Measurements from ENCODE around the gene GRAP2. TPM values are rescaled to one million over a fixed set of nuclear protein-coding genes. Genes with fewer than 3 reads are reported as not detected.

The GRAP2 gene
- total RNA-seq, 2 experiments from 2014 or later = 183 to 257 TPM

DNA sequence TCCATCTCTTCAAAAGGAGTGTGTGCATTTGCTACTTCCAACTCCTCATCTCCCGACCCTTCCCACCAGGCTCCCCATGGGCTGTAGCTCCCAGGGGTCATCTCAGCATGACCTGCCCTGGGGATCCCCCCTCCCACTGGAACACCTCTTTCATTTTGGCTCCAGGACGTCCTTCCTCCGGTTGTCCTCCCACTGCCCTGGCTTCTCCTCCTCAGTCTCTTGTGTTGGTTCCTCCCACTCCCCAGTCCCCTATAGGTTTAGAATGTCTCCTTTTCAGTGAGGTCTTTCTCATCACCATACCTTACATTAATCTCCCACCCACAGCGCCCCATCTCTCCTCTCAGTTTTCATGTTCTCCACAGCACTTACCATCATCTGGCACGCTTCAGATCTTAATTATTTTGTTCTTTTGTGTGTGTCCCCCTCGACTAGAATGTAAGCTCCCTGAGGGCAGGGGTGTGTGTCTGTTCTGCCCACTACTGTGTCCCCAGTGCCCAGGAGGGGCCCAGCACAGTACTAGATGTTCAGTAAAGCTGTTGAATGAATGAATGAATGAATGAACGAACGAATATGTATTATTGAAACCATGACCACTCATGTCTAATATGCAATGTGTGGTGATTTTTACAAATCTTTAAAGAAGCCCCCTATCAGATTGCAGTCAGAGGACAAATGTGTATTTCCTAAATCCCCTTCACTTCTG, 57.3 kb downstream of the GRAP2 start:
- Mint-ChIP-seq H3K9me3 (ENCODE audit: low read depth) (no peaks in the 10 kb centered on the region), H3K27ac (peak overlapping the region; percentile 48), H3K4me1 (peaks cover 89% of the 10 kb centered on the region), H3K4me3 (no peak overlapping the region), H3K27me3 (no peaks in the 10 kb centered on the region), H3K36me3 (peaks cover 83% of the 10 kb centered on the region)
- DNase-seq (no peak), ATAC-seq (no peak)
- CTCF ChIA-PET = interaction anchor here (1.4 to 3.8 kb wide), 3 partner anchors 15 to 66 kb away, joined by 3 to 15 read pairs (median 4); no protein-coding TSS in a partner anchor

DNA sequence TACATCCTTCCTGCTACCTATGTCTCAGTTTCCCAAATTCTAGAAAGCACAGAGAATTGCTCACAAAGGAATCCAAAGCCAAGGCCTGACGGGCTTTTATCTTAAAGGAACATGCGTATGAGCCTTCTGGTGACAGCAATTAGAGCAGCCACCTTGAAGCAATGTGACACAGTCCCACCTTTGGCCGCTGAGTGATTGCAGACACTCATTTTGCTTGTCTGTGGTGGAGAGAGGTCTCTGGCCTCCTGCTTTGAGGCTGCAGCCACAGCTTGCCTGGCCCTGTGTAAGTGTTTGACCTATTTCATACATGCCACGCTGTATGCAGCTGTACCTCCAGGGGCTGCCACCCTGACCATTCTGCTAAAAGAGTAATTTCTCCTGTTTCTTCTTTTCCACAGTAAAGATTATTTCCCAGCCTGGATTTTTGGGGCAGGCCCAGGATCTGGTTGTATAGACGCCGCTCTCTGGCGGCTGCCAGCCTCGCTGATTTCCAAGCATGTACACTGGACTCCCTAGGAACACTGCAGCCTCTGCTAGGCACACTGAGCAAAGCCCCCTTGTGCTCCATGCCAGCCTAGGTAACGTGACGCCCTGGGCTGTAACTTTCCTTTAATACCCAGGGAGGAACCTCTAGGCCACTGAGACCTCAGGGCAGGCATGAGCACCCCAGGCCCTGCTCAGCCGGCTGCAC, 58.2 kb downstream of the GRAP2 start:
- H3K9me3 Mint-ChIP-seq (ENCODE audit: low read depth) = no peaks in the 10 kb centered on the region
- no peak for ATAC-seq
- peaks cover 85% of the 10 kb centered on the region for H3K4me1 Mint-ChIP-seq
- DNase-seq = peak; percentile 50
- H3K27ac Mint-ChIP-seq = peak overlapping the region; percentile 56
- CTCF ChIA-PET = interaction anchor here (1.2 kb wide), 1 partner anchor 25 kb away, joined by 5 read pairs; no protein-coding TSS in a partner anchor
- H3K27me3 Mint-ChIP-seq = no peaks in the 10 kb centered on the region
- peaks cover 79% of the 10 kb centered on the region for H3K36me3 Mint-ChIP-seq
- H3K4me3 Mint-ChIP-seq = no peak overlapping the region

GRCh38 chr22:39959640-39960447, 59.0 kb downstream of the GRAP2 start, which contains the start of gene TMA7B:
TSS of gene TMA7B (plus strand) at chr22:39960397. CDS start at chr22:39964375, 3,978 bp downstream.
- Mint-ChIP-seq H3K27me3 (no peaks in the 10 kb centered on the region), H3K4me1 (peaks cover 82% of the 10 kb centered on the region), H3K4me3 (peak within 1 kb of the TSS; percentile 54), H3K36me3 (peaks cover 82% of the 10 kb centered on the region), H3K27ac (peak within 1 kb of the TSS; percentile 91), H3K9me3 (ENCODE audit: low read depth) (no peaks in the 10 kb centered on the region)
- CTCF ChIA-PET = interaction anchor here (1.2 kb wide), 1 partner anchor 26 kb away, joined by 5 read pairs; no protein-coding TSS in a partner anchor
- ATAC-seq (peak; percentile 26), DNase-seq (peak; percentile 54)

GRCh38 chr22:39960791-39961746, 60.2 kb downstream of the GRAP2 start:
- H3K9me3 Mint-ChIP-seq (ENCODE audit: low read depth) = no peaks in the 10 kb centered on the region
- H3K27ac Mint-ChIP-seq = peak overlapping the region; percentile 91
- peak; percentile 96 for ATAC-seq
- CTCF ChIA-PET = interaction anchor here (0.5 to 1.7 kb wide), 8 partner anchors 9 to 1329 kb away, joined by 3 to 5 read pairs (median 4); no protein-coding TSS in a partner anchor
- peaks cover 71% of the 10 kb centered on the region for H3K4me1 Mint-ChIP-seq
- H3K4me3 Mint-ChIP-seq = peak overlapping the region; percentile 54
- H3K36me3 Mint-ChIP-seq = peaks cover 84% of the 10 kb centered on the region
- H3K27me3 Mint-ChIP-seq = no peaks in the 10 kb centered on the region
- peak; percentile 95 for DNase-seq

DNA sequence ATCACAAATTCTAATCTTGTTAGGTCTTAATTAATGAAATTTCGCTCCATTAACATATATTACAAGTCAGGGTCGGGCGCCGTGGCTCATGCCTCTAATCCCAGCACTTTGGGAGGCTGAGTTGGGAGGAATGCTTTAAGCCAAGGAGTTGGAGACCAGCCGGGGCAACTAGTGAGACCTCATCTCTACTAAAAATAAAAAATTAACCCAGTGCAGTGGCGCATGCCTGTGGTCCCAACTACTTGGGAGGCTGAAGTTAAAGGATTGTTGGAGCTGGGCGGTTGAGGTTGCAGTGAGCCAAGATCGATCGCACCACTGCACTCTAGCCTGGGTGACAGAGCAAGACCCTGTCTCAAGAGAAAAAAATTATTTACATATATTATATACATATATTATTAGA, 61.2 kb downstream of the GRAP2 start:
- Mint-ChIP-seq H3K4me3 (peak overlapping the region; percentile 54), H3K27ac (peak overlapping the region; percentile 91)
- no peak for DNase-seq

GRCh38 chr22:39965748-39966147, 64.9 kb downstream of the GRAP2 start:
- H3K4me3 Mint-ChIP-seq = no peak overlapping the region
- peaks cover 29% of the 10 kb centered on the region for H3K4me1 Mint-ChIP-seq
- CTCF ChIA-PET = interaction anchor here (1.1 to 1.4 kb wide), 2 partner anchors 9 to 23 kb away, joined by 4 read pairs; no protein-coding TSS in a partner anchor
- no peak for ATAC-seq
- no peak overlapping the region for H3K27ac Mint-ChIP-seq
- H3K9me3 Mint-ChIP-seq (ENCODE audit: low read depth) = no peaks in the 10 kb centered on the region
- no peaks in the 10 kb centered on the region for H3K27me3 Mint-ChIP-seq
- peaks cover 86% of the 10 kb centered on the region for H3K36me3 Mint-ChIP-seq
- no peak for DNase-seq

More for the DNA sequence above, 61.2 kb downstream of the GRAP2 start:
- Mint-ChIP-seq H3K36me3 (peaks cover 89% of the 10 kb centered on the region), H3K9me3 (ENCODE audit: low read depth) (no peaks in the 10 kb centered on the region), H3K4me1 (peaks cover 63% of the 10 kb centered on the region), H3K27me3 (no peaks in the 10 kb centered on the region)
- ATAC-seq = no peak
- CTCF ChIA-PET = interaction anchor here (0.8 to 1.7 kb wide), 5 partner anchors 11 to 63 kb away, joined by 3 to 5 read pairs (median 4); no protein-coding TSS in a partner anchor

GRCh38 chr22:39966470-39966869, 65.6 kb downstream of the GRAP2 start:
- H3K4me3 Mint-ChIP-seq = no peak overlapping the region
- H3K27me3 Mint-ChIP-seq = no peaks in the 10 kb centered on the region
- no peaks in the 10 kb centered on the region for H3K9me3 Mint-ChIP-seq (ENCODE audit: low read depth)
- peaks cover 88% of the 10 kb centered on the region for H3K36me3 Mint-ChIP-seq
- CTCF ChIA-PET = interaction anchor here (1.1 to 1.8 kb wide), 3 partner anchors 10 to 58 kb away, joined by 4 to 5 read pairs (median 4); no protein-coding TSS in a partner anchor
- no peak for ATAC-seq
- no peak for DNase-seq
- H3K4me1 Mint-ChIP-seq = peaks cover 23% of the 10 kb centered on the region
- peak overlapping the region; percentile 22 for H3K27ac Mint-ChIP-seq

GRCh38 chr22:39967103-39967829, 66.4 kb downstream of the GRAP2 start:
- no peak overlapping the region for H3K27ac Mint-ChIP-seq
- DNase-seq = no peak
- H3K4me3 Mint-ChIP-seq = no peak overlapping the region
- H3K36me3 Mint-ChIP-seq = peaks cover 89% of the 10 kb centered on the region
- peaks cover 16% of the 10 kb centered on the region for H3K4me1 Mint-ChIP-seq
- ATAC-seq = no peak
- CTCF ChIA-PET = interaction anchor here (0.7 to 1.8 kb wide), 3 partner anchors 10 to 57 kb away, joined by 3 to 5 read pairs (median 3); no protein-coding TSS in a partner anchor
- H3K27me3 Mint-ChIP-seq = no peaks in the 10 kb centered on the region
- no peaks in the 10 kb centered on the region for H3K9me3 Mint-ChIP-seq (ENCODE audit: low read depth)

DNA sequence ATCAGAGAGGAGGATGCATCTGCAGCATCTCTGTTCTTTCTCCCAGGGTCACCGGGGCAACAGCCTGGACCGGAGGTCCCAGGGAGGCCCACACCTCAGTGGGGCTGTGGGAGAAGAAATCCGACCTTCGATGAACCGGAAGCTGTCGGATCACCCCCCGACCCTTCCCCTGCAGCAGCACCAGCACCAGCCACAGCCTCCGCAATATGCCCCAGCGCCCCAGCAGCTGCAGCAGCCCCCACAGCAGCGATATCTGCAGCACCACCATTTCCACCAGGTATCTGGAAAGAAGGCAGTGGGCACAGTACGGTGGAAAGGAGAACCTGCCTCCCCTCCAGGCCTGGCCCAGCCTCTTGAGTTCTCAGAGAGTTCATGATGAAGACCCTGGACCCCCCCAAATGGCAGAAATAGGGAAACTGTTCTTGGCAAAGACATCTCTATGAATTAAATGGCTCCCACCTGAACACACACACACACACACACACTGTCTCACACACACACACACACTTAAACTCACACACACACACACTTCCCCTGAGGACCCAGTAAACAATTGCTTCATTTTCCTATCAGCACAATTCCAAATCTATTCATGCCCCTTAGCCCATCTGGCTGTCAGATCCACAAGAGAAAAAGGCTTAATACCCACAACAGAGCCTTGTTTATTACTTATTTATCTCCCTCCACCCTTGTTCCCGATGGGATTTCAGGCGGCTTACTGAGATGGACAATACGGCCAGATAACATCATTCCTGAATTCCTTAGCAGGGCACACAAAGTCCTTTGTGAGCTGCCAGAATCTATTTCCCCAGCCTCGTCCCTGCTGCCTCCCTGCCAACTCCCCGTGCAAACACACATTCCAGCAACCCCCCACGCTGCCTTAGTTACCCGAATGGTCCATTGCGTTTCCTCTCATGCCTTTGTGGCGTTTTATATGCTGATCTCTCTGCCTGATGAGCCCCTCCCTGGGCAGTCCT, 67.4 kb downstream of the GRAP2 start:
- Mint-ChIP-seq H3K36me3 (peaks cover 91% of the 10 kb centered on the region), H3K9me3 (ENCODE audit: low read depth) (no peaks in the 10 kb centered on the region), H3K27me3 (no peaks in the 10 kb centered on the region), H3K4me1 (peaks cover 7% of the 10 kb centered on the region), H3K4me3 (no peak overlapping the region), H3K27ac (peak overlapping the region; percentile 50)
- no peak for DNase-seq
- CTCF ChIA-PET = interaction anchor here (0.7 to 1.8 kb wide), 3 partner anchors 9 to 56 kb away, joined by 3 to 5 read pairs (median 3); no protein-coding TSS in a partner anchor
- no peak for ATAC-seq

GRCh38 chr22:39970742-39971141, 69.9 kb downstream of the GRAP2 start:
- Mint-ChIP-seq H3K4me1 (no peaks in the 10 kb centered on the region), H3K27ac (no peak overlapping the region), H3K27me3 (no peaks in the 10 kb centered on the region), H3K36me3 (peaks cover 89% of the 10 kb centered on the region), H3K4me3 (no peak overlapping the region), H3K9me3 (ENCODE audit: low read depth) (no peaks in the 10 kb centered on the region)
- ATAC-seq (no peak), DNase-seq (no peak)
- CTCF ChIA-PET = no interaction called here

- Mint-ChIP-seq H3K27ac (no peak overlapping the region), H3K36me3 (peaks cover 86% of the 10 kb centered on the region)
These were observed 71.8 kb downstream of the GRAP2 start for GRCh38 chr22:39972641-39973040.

More at GRCh38 chr22:39972641-39973040, 71.8 kb downstream of the GRAP2 start:
- DNase-seq (no peak), ATAC-seq (no peak)
- CTCF ChIA-PET = interaction anchor here (1.1 kb wide), 1 partner anchor 11 kb away, joined by 5 read pairs; no protein-coding TSS in a partner anchor
- no peaks in the 10 kb centered on the region for H3K9me3 Mint-ChIP-seq (ENCODE audit: low read depth)
- H3K4me1 Mint-ChIP-seq = no peaks in the 10 kb centered on the region
- no peak overlapping the region for H3K4me3 Mint-ChIP-seq
- no peaks in the 10 kb centered on the region for H3K27me3 Mint-ChIP-seq

All from activated CD8-positive, alpha-beta memory T cell treated with anti-CD3 and anti-CD28 coated beads, Interleukin-2, amount 10 ng/mL, durations not matched to agents 7 days and 5 days (primary cell).